NCI-H2081 (cell line): Measurements from ENCODE around the gene FBXO8.
"Not testable (repeated sequence)": the region's sequence is repeated elsewhere in the genome, so short reads cannot be mapped to it uniquely, and the experiment has no call there.

ENCODE experiments used
- DNase-seq, 2 experiments: peaks; one replicate each; lab custom pipeline; 2025; lab: John Stamatoyannopoulos, UW

FBXO8 gene, protein sequence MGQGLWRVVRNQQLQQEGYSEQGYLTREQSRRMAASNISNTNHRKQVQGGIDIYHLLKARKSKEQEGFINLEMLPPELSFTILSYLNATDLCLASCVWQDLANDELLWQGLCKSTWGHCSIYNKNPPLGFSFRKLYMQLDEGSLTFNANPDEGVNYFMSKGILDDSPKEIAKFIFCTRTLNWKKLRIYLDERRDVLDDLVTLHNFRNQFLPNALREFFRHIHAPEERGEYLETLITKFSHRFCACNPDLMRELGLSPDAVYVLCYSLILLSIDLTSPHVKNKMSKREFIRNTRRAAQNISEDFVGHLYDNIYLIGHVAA

DNA sequence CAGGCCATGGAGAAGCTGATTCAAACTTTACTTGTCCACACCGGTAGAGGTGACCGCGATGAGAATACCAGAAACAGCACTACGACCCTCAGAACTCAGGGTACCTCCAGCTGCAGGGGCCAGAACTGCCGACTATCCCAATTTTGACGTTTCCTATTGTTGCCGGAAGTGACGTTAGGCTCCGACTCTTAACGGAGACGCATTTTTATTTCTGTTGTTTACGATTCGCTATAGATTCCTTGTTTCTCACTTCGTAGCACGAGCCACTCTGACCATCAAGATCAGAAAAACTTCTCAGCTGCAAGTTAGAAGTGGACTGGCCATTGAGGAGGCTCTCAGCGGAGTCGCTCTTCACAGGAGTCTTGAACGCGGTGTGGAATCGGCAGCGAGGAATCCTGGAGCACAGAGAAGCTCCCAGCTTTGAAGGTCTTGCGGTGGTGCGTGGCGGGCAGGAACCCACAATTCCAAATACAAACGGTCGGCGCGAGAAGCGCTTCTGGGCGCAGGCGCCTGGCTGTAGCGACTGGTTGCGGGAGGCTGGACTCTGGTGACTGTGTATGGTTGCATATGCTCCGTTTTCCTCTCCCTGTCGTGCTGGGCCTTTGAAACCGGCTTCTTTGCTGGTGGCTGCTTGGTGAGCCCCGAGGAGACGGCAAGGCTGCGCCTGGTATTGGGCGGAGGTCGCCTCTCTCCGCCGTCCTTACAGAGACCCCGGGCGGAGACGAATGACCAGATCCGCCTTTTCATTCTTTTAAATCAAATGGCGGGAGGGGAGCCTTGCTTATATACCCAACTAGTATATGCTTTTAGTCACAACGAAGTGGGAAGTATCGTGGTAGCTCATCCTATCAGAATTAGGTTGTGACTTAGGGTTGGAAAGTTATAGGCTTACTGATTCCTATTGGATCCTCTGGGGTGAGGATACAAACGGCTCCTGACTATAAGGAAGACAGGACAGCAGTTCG is at the start of gene FBXO8, which contains the start of gene CEP44:
FBXO8 (minus strand) TSS at position 161 of the 965 bp plus-strand sequence. CDS start 20,575 bp downstream, outside the sequence.
CEP44 (plus strand) TSS at position 405 of the 965 bp plus-strand sequence. CDS start 15,211 bp downstream, outside the sequence.
- peak; percentile 32 to 66 for DNase-seq

DNA sequence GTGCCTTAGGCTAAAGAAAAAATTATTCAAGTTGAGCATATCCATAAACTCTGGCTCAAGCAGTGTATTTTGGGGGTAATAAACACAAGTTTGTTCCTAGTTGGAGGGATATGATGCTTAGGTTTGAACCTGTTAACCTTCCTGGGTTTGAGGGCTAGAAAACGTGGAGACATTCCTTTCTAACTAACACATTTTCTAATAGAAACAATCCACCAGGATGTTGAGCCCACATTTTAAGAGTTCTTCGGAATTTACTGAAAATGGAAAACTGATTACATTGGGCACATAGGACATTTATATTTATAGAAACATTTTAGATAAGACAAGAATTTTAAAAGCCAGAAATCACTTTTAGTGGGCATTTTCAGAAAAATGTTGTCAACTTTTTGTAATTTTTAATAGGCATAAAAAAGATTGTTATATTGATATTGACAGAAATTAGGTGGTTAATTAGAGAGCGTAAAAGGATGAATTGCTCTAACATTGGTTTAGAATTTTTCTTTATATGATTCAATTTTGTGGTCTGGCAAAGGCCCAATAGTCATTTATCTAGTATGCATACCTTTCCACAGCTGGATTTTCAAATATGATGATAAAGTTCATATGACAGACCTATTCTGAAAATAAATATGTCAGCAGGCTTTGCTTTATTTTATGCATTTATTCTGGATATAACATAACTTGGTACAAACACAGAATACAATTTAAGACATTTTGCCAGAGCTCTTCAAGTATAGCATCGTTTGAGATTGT is 49.5 kb upstream of the FBXO8 start:
- DNase-seq: no peak

DNA sequence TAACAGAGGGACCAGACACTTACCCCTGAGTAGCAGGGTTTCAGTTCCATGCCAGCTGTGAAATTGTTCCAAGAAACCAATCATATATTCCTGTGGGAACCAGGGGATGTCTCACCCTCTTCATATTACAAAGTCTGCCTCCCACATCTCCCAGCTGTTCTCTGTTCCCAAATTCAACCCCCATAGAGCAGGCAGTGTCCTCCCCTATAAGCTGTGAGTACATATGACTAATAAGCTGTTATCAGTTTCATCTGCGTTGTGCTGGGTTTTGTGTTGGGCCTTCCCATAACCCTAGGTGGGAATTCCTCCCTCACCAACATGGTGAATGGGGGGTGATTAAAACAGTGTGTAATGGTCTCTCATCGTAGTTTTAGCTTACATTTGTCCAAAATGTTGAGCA is 41.3 kb upstream of the FBXO8 start:
- DNase-seq: no peak

DNA sequence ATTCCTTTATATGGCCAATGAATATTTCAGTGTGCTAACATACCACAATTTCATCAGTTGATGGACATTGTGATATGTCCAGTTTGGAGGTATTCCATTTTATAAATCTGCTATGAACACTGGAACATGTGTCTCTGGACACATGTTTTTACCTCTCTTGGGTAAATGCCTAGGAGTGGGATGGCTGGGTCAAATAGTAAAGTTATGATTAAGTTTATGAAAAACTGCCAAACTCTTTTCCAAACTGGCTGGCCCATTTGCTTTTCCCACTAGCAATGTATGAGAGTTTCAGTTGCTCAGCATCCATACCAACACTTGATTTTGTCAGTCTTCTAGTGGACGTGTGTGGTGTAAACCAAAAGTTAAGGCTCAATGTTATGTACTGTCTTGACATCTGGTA is 40.8 kb upstream of the FBXO8 start:
- DNase-seq: no peak

DNA sequence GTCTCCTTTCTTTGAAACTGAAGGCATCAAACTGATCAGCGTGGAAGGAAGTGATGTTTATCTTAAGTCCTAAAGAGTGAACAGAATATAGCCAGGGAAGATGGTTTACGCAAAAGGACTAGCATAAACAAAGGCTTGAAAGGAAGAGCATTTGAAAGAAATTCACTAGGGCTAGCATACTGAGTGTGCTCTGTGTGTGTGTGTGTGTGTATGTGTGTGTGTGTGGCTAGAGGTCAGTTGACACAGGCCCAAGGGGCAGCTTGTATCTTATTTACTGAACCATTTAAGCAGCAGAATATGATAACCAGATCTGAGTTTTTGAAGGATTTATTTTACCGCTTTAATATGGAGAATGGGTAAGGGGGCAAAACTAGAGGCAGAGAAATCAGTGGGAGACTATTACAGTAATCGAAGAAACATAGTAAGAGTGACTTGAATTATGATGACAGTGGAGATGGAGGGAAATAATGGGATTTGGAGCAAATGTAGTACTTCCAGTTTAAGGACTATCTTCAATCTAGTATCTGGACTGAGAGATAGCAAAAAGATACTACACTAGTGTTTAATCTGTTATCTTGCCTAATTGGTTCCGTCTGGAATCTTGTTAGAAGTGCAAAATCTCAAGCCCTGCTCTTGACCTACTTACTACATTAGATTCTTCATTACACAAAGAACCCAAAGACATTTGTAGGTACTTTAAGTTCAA is 37.2 kb upstream of the FBXO8 start:
- DNase-seq: no peak

DNA sequence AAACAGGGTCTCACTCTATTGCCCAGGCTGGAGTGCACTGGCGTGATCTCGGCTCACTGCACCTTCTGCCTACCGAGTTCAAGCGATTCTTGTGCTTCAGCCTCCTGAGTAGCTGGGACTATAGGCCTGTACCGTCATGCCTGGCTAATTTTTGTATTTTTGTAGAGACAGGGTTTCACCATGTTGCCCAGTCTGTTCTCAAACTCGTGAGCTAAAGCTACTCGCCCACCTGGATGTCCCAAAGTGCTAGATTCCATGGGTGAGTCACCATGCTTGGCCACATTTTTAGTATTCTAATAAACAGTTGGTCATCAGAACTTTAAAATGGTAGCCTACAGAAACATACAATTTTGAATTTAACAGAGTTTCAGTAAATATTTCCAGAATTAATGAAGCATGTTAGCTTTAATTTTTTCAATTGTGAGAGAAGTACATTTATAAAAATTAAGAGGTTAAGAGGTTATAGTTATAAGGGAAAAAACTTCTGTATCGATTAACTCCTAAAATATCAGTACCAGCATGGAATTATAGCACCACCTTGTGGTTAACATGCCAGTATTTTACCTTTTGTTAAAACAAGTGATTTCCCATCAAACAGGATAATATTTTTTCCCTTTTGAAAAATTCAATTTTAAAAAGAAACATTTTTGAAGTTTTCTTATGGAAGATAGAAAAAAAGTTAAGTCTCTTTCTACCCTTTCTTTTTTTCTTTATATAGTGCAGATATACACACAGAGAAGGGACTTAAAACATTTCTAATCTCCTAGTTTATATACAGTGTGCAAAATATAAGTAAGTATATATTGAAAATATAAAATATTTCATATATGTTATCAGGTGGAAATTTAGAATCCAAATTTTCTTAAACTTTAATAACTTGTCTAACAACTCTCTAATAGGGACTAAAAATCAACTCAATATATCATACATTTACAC is 35.6 kb upstream of the FBXO8 start:
- peak; percentile 5 to 22 for DNase-seq

DNA sequence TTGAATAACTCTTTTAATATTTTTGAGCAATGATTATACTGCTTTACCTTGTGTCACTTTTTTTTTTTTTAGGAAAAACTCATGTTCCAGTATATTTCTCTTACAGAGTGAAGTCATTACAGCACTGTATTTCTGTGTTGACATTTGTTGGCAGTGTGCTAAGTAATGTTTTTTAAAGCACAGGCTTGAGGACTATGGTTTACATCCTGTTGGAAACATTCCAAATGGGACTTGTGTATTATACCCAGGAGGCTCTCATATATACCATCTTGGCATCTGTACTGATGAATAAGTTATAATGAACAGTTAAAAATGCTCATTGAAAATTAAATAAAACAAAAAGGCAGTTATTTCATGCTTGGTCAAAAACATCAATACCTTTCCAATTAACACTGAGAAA is 34.1 kb upstream of the FBXO8 start:
- peak; percentile 36 to 59 for DNase-seq

DNA sequence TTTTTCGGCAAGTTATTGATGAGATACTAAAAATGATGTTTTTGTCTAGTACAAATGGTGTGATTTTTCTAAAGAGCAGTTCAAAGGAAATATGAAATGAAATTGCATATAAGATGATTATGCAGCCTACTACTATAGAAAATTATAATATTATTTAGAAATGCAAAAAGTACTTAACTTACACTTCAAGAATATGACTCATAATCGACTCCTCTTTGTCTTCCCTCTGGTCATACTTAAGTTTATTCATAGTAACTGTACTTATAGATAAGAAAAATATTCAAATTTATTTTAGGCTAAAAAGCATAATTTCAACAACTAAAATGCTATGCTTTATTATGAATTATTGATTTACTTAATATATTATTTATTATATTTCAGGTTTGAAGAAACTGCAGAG is 33.5 kb upstream of the FBXO8 start:
- no peak for DNase-seq

DNA sequence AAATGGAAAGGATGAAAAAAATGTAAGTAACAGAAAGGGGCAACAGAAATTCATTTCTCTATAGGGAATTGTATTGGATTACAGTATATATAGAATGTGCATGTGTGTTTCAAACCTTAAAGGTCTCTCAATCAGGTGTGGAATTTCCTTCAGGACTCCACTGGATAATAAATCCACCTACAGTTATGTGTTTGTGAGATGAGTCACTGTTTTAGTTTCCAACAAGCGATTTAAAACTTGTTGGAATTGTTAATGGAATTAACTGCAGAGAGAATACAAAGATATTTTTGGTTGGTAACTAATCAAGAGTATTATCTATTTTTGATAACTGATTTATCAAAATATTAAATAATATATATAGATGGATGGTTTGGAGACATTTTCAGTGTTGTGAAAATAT is 33.1 kb upstream of the FBXO8 start:
- no peak for DNase-seq

DNA sequence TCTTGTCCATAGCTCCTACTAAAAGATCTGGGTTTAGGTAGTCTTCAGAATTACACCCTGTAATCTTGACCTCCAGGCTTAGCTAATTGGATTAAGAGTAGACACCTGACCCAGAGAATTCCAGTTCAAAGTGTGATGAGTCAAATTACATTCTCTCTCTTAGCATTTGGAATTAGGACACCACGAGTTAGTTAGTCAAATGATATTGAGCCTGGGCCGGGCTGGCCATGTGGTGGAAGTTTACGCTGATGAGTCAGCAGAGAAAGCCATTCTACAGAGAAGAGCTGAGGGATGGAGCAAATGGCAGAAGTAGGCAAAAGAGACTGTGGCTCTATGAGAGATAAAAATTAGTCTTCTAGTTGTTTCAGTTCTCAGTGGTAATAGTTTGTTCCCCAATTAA is 31.3 kb upstream of the FBXO8 start:
- DNase-seq: no peak

DNA sequence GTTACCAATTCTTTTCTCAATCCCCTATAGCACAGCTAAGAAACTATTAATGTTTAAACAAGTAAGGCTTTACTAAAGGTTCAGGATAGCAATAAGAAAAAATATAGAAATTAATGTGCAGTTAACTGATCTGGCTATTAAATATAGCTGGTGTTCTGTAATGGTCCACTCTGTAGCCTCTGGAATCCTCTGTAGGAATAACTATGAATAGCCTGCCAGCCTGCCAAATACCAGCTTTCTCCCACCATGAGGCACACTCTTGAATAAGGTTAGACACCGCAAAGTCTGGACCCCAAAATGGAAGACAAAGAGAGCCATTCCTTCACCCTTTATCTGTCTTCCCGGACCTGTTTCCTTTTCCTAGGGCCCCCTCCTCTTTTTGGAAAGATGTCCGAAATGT is 30.8 kb upstream of the FBXO8 start:
- no peak for DNase-seq

DNA sequence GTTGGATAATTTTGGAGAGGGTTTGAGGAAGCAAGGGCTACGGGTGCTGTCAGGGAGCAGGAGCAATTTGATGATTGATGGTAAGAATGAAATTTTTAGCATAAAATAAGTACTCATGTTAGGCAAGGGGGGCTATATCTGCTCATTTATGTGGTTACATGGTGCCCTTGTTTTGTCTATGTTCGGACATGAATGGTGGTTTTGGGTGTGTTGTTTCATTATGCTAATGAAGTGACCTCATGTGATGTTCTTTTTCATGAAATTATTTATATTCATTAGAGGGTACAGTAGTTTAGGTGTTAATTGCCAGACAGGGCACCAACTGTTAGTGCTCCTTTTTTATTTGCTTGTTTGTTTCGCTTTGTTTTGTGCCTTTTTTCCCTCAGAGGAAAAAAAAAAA is 29.5 kb upstream of the FBXO8 start:
- no peak for DNase-seq

DNA sequence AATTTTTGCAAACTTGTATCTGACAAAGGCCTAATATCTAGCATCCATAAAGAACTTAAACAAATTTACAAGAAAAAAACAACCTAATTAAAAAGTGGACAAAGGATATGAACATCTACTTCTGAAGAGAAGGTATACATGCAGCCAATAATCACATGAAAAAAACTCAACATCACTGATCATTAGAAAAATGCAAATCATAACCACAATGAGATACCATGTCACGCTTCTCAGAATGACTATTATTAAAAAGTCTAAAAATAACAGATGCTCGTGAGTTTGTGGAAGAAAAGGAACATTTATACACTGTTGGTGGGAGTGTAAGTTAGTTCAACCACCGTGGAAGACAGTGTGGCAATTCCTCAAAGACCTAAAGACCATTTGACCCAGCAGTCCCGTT is 24.2 kb upstream of the FBXO8 start:
- no peak for DNase-seq

DNA sequence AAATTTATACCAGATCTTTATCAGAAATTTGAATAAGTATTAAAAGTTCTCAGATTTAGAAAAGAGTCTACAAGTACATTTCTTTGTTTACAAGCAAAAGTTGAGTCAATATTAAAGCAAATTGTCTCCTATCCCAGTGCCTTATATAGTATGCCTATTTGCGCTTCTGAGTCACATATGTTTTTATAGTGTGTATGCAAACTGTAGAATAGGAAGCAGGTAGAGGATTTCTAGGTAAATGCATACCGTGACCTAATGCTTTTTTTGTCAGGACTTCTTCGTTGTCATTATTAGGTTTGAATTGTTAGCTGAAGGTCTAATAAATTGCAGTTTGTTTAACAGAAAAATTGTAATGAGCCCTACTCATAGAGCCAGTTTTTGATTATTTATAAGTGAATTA is 22.5 kb upstream of the FBXO8 start:
- no peak for DNase-seq

DNA sequence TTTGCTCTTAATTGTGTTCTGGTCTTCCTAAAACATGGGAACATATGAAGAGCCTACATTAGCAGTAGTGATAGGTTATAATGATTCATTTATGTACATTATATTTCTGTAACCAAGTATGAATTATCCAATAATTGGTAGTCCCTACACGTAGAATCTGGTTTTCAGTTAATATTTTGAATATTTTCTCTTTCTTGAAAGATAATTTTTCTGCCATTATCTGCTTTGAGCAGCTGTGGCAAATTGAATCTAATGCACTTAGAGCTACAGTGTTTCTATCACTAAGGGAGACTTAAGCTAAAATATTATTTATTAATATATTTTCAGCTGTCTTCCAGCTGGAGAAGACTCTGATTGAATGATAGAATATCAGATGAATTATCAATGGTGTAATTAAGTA is 21.2 kb upstream of the FBXO8 start:
- DNase-seq: no peak

DNA sequence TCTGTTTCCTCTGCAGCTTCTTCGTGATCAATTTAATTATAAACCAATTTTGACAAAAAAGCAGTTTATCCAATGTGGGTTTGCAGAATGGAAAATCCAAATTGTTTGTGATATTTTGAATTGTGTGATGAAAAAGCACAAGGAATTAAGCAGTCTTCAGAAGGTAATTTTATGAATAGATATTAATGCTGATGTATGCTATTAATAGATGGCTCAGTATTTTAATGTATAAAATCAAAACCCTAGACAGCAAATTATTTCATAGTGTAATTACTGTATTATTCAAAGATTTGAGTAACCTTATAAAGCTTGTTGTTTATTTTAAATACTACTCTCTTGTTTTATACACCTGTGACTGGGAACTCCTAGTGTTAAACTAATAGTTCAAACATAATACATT is 20.2 kb upstream of the FBXO8 start:
- no peak for DNase-seq

DNA sequence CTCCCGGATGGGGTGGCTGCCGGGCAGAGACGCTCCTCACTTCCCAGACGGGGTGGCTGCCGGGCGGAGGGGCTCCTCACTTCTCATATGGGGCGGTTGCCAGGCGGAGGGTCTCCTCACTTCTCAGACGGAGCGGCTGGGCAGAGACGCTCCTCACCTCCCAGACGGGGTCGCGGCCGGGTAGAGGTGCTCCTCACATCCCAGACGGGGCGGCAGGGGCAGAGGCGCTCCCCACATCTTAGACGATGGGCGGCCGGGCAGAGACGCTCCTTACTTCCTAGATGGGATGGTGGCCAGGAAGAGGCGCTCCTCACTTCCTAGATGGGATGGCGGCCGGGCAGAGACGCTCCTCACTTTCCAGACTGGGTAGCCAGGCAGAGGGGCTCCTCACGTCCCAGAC is 11.7 kb upstream of the FBXO8 start:
- not testable (repeated sequence) for DNase-seq

DNA sequence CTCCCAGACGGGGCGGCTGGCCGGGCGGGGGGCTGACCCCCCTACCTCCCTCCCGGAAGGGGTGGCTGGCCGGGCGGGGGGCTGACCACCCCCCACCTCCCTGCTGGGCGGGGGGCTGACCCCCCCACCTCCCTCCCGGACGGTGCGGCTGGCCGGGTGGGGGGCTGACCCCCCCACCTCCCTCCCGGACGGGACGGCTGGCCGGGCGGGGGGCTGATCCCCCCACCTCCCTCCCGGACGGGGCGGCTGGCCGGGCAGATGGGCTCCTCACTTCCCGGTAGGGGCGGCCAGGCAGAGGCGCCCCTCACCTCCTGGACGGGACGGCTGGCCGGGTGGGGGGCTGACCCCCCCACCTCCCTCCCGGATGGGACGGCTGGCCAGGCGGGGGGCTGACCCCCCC is 11.2 kb upstream of the FBXO8 start:
- not testable (repeated sequence) for DNase-seq

DNA sequence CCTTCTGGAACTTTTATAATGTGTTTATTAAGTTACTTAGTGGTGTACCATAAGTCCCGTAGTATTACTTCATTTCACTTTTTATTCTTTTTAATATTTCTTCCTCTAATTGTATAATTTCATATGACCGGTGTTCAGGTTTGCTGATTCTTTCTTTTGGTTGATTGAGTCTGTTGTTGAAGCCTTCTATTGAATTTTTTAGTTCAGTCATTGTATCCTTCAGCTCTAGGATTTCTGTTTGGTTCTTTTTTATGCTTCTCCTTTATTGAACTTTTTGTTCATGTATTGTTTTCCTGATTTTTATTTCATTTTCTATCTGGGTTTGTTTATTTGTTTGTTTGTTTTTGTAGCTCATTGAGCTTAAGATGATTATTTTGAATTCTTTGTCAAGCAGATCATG is 9.0 kb upstream of the FBXO8 start:
- no peak for DNase-seq

DNA sequence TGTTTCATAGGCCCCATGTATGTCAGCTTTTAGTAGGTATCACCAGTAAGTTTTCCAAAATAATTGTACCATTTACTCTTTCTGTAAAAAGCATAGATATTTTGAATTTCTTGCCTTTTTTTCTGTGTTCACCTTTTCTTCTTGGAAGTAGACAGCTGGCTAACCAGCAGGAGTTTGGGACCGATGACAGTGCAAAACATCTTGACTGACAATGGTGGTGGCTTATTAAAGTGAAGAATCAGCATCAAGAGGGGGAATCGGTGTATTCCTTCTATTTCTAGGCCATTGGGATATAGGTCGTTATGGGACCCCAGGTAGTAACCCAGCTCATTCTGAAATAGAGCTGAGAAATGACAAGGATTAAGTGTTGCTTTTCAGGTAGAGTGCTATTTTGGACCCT is 3.4 kb upstream of the FBXO8 start:
- no peak for DNase-seq

DNA sequence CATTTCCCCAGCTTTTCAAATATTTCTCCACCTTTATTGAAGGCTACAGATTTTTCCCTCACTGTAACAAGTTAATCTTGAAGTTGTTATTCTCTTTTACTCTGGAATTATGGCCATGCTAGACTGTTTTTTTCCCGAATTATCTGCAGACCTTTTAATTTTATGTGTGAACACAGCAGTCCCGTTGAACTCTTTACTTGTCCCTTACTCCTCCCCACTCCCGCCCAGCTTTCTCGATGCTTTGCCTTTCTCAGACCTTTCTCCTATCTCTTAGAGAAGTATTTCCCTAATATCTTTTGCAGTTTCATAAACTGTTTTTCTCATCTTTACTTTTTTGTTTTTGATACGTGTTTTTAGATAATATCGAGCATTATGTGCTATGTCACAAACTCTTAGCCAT is 1.0 kb upstream of the FBXO8 start:
- no peak for DNase-seq
